Measurements from ENCODE around the gene MBNL2. TPM values are rescaled to one million over a fixed set of nuclear protein-coding genes. Genes with fewer than 3 reads are reported as not detected.

MBNL2 gene
- total RNA-seq, 1 experiment from 2014 or later, result 0.17 TPM

GRCh38 chr13:97237388-97237787 lies 15.3 kb downstream of the MBNL2 start:
- no peak for DNase-seq
- TF ChIP-seq, protein P1, sequence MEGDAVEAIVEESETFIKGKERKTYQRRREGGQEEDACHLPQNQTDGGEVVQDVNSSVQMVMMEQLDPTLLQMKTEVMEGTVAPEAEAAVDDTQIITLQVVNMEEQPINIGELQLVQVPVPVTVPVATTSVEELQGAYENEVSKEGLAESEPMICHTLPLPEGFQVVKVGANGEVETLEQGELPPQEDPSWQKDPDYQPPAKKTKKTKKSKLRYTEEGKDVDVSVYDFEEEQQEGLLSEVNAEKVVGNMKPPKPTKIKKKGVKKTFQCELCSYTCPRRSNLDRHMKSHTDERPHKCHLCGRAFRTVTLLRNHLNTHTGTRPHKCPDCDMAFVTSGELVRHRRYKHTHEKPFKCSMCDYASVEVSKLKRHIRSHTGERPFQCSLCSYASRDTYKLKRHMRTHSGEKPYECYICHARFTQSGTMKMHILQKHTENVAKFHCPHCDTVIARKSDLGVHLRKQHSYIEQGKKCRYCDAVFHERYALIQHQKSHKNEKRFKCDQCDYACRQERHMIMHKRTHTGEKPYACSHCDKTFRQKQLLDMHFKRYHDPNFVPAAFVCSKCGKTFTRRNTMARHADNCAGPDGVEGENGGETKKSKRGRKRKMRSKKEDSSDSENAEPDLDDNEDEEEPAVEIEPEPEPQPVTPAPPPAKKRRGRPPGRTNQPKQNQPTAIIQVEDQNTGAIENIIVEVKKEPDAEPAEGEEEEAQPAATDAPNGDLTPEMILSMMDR (conservative IDR thresholded peaks at IDR 0.05), result no peak
- peaks cover 12% of the 10 kb centered on the region; the same call in 1 of the 2 replicates for H3K27me3 ChIP-seq (ENCODE audit: insufficient read depth, low read length)
- peaks cover 11% of the 10 kb centered on the region; the same call in 1 of the 2 replicates for H3K4me1 ChIP-seq (ENCODE audit: insufficient read depth, low read length)
- H3K18ac ChIP-seq (ENCODE audit: insufficient read length, low read depth, low read length), result no peak overlapping the region
- no peak overlapping the region for H3K27ac Mint-ChIP-seq
- no peak overlapping the region for H3K4me2 ChIP-seq (ENCODE audit: insufficient read depth, insufficient read length, low read length)
- H3K23ac ChIP-seq (ENCODE audit: insufficient read length, low read depth, low read length), result no peak overlapping the region
- WGBS (ENCODE audit: extremely low coverage, insufficient read length, low lambda C conversion rate), result no CpG with 5 or more reads among the region's 1 CpG
- H3K27ac ChIP-seq (ENCODE audit: insufficient read length, low read depth, low read length), result no peak overlapping the region
- no peak overlapping the region for H3K9ac ChIP-seq (ENCODE audit: extremely low read depth, insufficient read length, low read length)
- H2AFZ ChIP-seq (ENCODE audit: low read length), result no peak overlapping the region
- H3K36me3 Mint-ChIP-seq (ENCODE audit: insufficient read depth in 1 of 3, low read depth in 3 of 3), result no peaks in the 10 kb centered on the region
- no peaks in the 10 kb centered on the region for H3K9me3 Mint-ChIP-seq
- H2BK15ac ChIP-seq (ENCODE audit: low read depth, low read length), result no peak overlapping the region
- H4K20me1 ChIP-seq (ENCODE audit: control insufficient read depth, insufficient read depth, insufficient read length), result no peaks in the 10 kb centered on the region
- peaks cover 31 to 35% of the 10 kb centered on the region in 2 experiments for H3K4me1 Mint-ChIP-seq
- no peak overlapping the region for H2BK5ac ChIP-seq (ENCODE audit: insufficient read length, low read length)
- H3K9me3 ChIP-seq (ENCODE audit: control insufficient read depth, low read depth, low read length), result no peaks in the 10 kb centered on the region
- H4K8ac ChIP-seq (replicated peaks; ENCODE audit: insufficient read length, low read depth, low read length), result no peak overlapping the region
- no peak overlapping the region for H2BK20ac ChIP-seq (ENCODE audit: low read depth, low read length, poor library complexity, severe bottlenecking)
- H2BK12ac ChIP-seq (ENCODE audit: insufficient read length, low read depth, low read length), result no peak overlapping the region
- no peak overlapping the region for H3K4me3 Mint-ChIP-seq
- H2BK120ac ChIP-seq (ENCODE audit: low read depth, low read length, poor library complexity, severe bottlenecking), result no peak overlapping the region
- H3T11ph ChIP-seq (ENCODE audit: low read length), result no peak overlapping the region
- H4K91ac ChIP-seq (ENCODE audit: insufficient read length, low read depth, low read length), result no peak overlapping the region
- H2AK5ac ChIP-seq (ENCODE audit: insufficient read length, low read length), result no peak overlapping the region
- H3K79me1 ChIP-seq (ENCODE audit: insufficient read depth, low read depth, low read length, poor library complexity, severe bottlenecking), result no peaks in the 10 kb centered on the region
- no peak overlapping the region for H4K5ac ChIP-seq (ENCODE audit: insufficient read length, low read depth, low read length)
- H3K27me3 Mint-ChIP-seq (ENCODE audit: low read depth), result peaks cover 96% of the 10 kb centered on the region
- no peak overlapping the region for H3K4ac ChIP-seq (ENCODE audit: low read depth, low read length)
- H3K79me2 ChIP-seq (ENCODE audit: insufficient read depth, low read length), result no peaks in the 10 kb centered on the region
- no peak overlapping the region for H3K56ac ChIP-seq (ENCODE audit: insufficient read length, low read depth, low read length)
- no peak overlapping the region for H3K14ac ChIP-seq (ENCODE audit: insufficient read depth, low read length)
- H3K23me2 ChIP-seq (ENCODE audit: insufficient read length, low read depth, low read length, poor library complexity, severe bottlenecking), result no peaks in the 10 kb centered on the region

Measured in H9 (cell line).